B cell (primary cell): ENCODE results near the gene ANTXR2.

ENCODE experiments used
- EZH2 ChIP-seq: IDR thresholded peaks from 2 replicates; pipeline ENCODE4 v1.6.1; 2012; ENCODE audit warnings: borderline replicate concordance, low read depth, mild to moderate bottlenecking, moderate library complexity, low read length; ENCODE audit not compliant: insufficient read depth, poor library complexity, severe bottlenecking
- TF ChIP-seq, protein P1 (sequence below): fragments of 200-600 bp; IDR thresholded peaks from one replicate; pipeline ENCODE4 v1.8.0; 2022; ENCODE audit warnings: antibody characterized with exemption, mild to moderate bottlenecking

DNA sequence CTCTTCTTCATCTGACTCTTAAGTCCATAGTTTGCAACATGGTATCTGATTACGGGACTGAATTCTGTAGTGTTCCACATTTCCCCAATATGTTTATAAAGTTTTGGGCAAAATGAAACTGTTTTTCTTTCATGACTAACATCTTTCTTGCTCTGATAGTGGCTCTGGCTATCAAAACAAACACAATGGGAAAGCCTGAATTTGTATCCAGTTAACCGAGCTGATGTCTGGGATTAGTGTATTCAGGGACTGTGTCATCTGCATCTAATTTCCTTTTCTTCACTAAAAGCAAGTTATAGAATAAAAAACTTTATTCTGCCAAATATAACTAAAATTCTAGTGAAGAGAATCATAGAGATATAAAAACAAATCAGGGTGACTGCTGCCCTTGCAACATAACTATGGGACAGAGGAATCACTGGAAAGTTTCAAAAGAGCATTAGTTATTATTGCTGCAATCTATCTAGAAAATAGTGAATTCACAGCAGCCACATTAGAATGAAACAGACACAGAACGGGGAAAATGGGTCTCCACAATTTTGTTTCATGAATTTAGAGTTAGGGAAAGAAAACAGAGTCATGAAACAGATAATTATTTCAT lies 61.3 kb downstream of the ANTXR2 start:
- TF ChIP-seq, protein P1, sequence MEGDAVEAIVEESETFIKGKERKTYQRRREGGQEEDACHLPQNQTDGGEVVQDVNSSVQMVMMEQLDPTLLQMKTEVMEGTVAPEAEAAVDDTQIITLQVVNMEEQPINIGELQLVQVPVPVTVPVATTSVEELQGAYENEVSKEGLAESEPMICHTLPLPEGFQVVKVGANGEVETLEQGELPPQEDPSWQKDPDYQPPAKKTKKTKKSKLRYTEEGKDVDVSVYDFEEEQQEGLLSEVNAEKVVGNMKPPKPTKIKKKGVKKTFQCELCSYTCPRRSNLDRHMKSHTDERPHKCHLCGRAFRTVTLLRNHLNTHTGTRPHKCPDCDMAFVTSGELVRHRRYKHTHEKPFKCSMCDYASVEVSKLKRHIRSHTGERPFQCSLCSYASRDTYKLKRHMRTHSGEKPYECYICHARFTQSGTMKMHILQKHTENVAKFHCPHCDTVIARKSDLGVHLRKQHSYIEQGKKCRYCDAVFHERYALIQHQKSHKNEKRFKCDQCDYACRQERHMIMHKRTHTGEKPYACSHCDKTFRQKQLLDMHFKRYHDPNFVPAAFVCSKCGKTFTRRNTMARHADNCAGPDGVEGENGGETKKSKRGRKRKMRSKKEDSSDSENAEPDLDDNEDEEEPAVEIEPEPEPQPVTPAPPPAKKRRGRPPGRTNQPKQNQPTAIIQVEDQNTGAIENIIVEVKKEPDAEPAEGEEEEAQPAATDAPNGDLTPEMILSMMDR = no peak
- TF ChIP-seq EZH2 = no peak
